CD4-positive, alpha-beta memory T cell (primary cell): ENCODE data around the gene LONP2. TPM values are rescaled to one million over a fixed set of nuclear protein-coding genes. Genes with fewer than 3 reads are reported as not detected.

Experiments used
- CTCF ChIA-PET: fragments of 350-600 bp; sonication (Branson Sonifier 250); formaldehyde crosslinking; loops from one replicate; lab custom pipeline; 2021; ENCODE audit warnings: inconsistent platforms; ENCODE audit not compliant: partially characterized antibody; lab: Charles Lee
- POLR2A ChIA-PET: fragments of 350-600 bp; sonication (Branson Sonifier 250); formaldehyde crosslinking; loops from one replicate; lab custom pipeline; 2021; ENCODE audit not compliant: partially characterized antibody; lab: Charles Lee
- DNase-seq, 5 donors: peaks; one replicate each; pipeline versions ENCODE4 v3.0.0 to v3.0.0-alpha.2; 2020 to 2022; ENCODE audit warnings: mixed read lengths in 1 of 5
- H3K27ac ChIP-seq: one replicate; pipeline ENCODE4 v1.7.0; 2013; ENCODE audit warnings: low read depth, low read length
- H3K27me3 ChIP-seq: 2 replicates; pipeline ENCODE4 v1.7.0; 2013; ENCODE audit warnings: mild to moderate bottlenecking, low read length, moderate library complexity; ENCODE audit not compliant: insufficient read depth
- H3K36me3 ChIP-seq: 2 replicates; pipeline ENCODE4 v1.7.0; 2013; ENCODE audit warnings: mild to moderate bottlenecking, low read length, moderate library complexity; ENCODE audit not compliant: insufficient read depth
- H3K4me1 ChIP-seq: 2 replicates; pipeline ENCODE4 v1.7.0; 2013; ENCODE audit warnings: mild to moderate bottlenecking, low read length, moderate library complexity; ENCODE audit not compliant: insufficient read depth
- H3K4me3 ChIP-seq, 2 donors: one replicate each; pipeline ENCODE4 v1.7.0; 2013; ENCODE audit warnings: low read length in 2 of 2, mild to moderate bottlenecking in 1 of 2
- H3K9me3 ChIP-seq, 2 donors: one replicate each; pipeline ENCODE4 v1.7.0; 2013; ENCODE audit warnings: low read length in 2 of 2, control low read depth in 1 of 2; ENCODE audit not compliant: control insufficient read depth in 1 of 2
- H3K27ac Mint-ChIP-seq, 7 donors: one replicate each; pipeline ENCODE4 v1.8.0; 2020 to 2021; ENCODE audit warnings: mixed read lengths in 7 of 7, mild to moderate bottlenecking in 6 of 7, inconsistent platforms in 3 of 7, moderate library complexity in 3 of 7
- H3K27me3 Mint-ChIP-seq, 2 donors: one replicate each; pipeline ENCODE4 v1.8.0; 2020 to 2021; ENCODE audit warnings: mixed read lengths in 2 of 2
- H3K36me3 Mint-ChIP-seq, 2 donors: one replicate each; pipeline ENCODE4 v1.8.0; 2020 to 2021; ENCODE audit warnings: mixed read lengths in 2 of 2, inconsistent platforms in 1 of 2, mild to moderate bottlenecking in 1 of 2
- H3K4me1 Mint-ChIP-seq, 4 donors: one replicate each; pipeline ENCODE4 v1.8.0; 2020 to 2021; ENCODE audit warnings: mixed read lengths in 4 of 4, mild to moderate bottlenecking in 1 of 4
- H3K4me3 Mint-ChIP-seq, 8 donors: one replicate each; pipeline ENCODE4 v1.8.0; 2020 to 2021; ENCODE audit warnings: mixed read lengths in 8 of 8, mild to moderate bottlenecking in 7 of 8, moderate library complexity in 6 of 8, inconsistent platforms in 3 of 8
- H3K9me3 Mint-ChIP-seq, 8 donors: one replicate each; pipeline ENCODE4 v1.8.0; 2020 to 2021; ENCODE audit warnings: mixed read lengths in 8 of 8, mild to moderate bottlenecking in 5 of 8, inconsistent platforms in 3 of 8, moderate library complexity in 1 of 8
- intact Hi-C: fragments of 100-400 bp; cut with micrococcal nuclease; formaldehyde crosslinking; loops from one replicate; pipeline ENCODE4 v1.15.1; 2023
- polyA plus RNA-seq, 2 donors: library from polyadenylated mRNA; unstranded; fragments of 300-500 nt; fragmentation: Illumina TruSeq; gene quantifications; one replicate each; pipeline ENCODE4 v1.2.3, GENCODE V29; 2021
- total RNA-seq, 2 experiments: library from RNA; stranded (reverse); gene quantifications; one replicate each; pipeline ENCODE4 v1.2.3, GENCODE V29; 2021

Gene LONP2
- total and polyA plus RNA-seq, 4 experiments from 2014 or later: 33.4 to 101 (median 69.9) TPM

GRCh38 chr16:48356633-48357376 lies 112.7 kb downstream of the LONP2 start:
- Mint-ChIP-seq H3K4me3 (no peak overlapping the region), H3K27me3 (no peaks in the 10 kb centered on the region), H3K4me1 (peaks cover 5 to 22% (median 8%) of the 10 kb centered on the region in 4 donors), H3K9me3 (no peaks in the 10 kb centered on the region), H3K36me3 (peaks cover 4 to 40% of the 10 kb centered on the region in 2 donors), H3K27ac (peak overlapping the region in 4 of 7 donors; percentile 14 to 61 (median 44))
- Histone ChIP-seq H3K27ac (no peak overlapping the region), H3K9me3 (no peaks in the 10 kb centered on the region), H3K4me1 (peaks cover 3% of the 10 kb centered on the region), H3K27me3 (no peaks in the 10 kb centered on the region), H3K4me3 (no peak overlapping the region), H3K36me3 (peaks cover 17% of the 10 kb centered on the region)
- ChIA-PET POLR2A (interaction anchor here (1.9 kb wide), 1 partner anchor 267 kb away, joined by 6 read pairs; no protein-coding TSS in a partner anchor), CTCF (interaction anchor here (0.9 to 11.1 kb wide), 4 partner anchors 9 to 274 kb away, joined by 3 to 185 read pairs (median 105); no protein-coding TSS in a partner anchor)
- intact Hi-C loops: no loop called here
- no peak for DNase-seq

GRCh38 chr16:48358419-48358818 lies 114.3 kb downstream of the LONP2 start:
- no peaks in the 10 kb centered on the region for H3K27me3 ChIP-seq
- Mint-ChIP-seq H3K36me3 (peaks cover 7 to 32% of the 10 kb centered on the region in 2 donors), H3K4me1 (peaks cover 4 to 17% (median 6%) of the 10 kb centered on the region in 4 donors), H3K27me3 (no peaks in the 10 kb centered on the region), H3K4me3 (no peak overlapping the region), H3K9me3 (no peaks in the 10 kb centered on the region), H3K27ac (peak overlapping the region in 1 of 7 donors; percentile 37)
- CTCF ChIA-PET: interaction anchor here (1.2 to 11.1 kb wide), 3 partner anchors 12 to 272 kb away, joined by 4 to 185 read pairs (median 163); no protein-coding TSS in a partner anchor
- intact Hi-C loops: no loop called here
- no peak for DNase-seq
- H3K36me3 ChIP-seq: peaks cover 6% of the 10 kb centered on the region
- no peak overlapping the region for H3K4me3 ChIP-seq
- POLR2A ChIA-PET: no interaction called here
- no peak overlapping the region for H3K27ac ChIP-seq
- peaks cover 3% of the 10 kb centered on the region for H3K4me1 ChIP-seq
- no peaks in the 10 kb centered on the region for H3K9me3 ChIP-seq

DNA sequence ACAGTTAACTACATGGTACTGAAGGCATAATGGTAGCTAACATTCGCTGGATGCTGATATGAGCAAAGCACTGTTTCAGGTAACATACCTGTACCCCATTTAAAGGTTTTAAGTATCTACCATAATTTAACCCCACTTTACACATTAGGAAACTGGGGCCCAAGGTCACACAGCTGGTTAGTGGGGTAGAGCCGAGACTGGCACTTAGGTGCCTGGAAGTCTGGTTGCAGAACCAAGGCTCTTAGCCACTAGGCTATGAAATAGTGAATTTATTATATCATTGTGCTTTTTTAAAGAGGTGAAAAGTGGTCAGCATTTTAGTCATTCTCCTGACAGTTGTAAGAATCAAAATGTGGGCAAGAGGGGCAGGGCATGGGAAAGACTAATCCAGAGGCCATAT lies 115.9 kb downstream of the LONP2 start:
- no peaks in the 10 kb centered on the region for H3K9me3 ChIP-seq
- ChIA-PET POLR2A (no interaction called here), CTCF (interaction anchor here (1.8 to 11.1 kb wide), 2 partner anchors 263 to 270 kb away, joined by 16 to 163 read pairs; no protein-coding TSS in a partner anchor)
- no peak for DNase-seq
- no peaks in the 10 kb centered on the region for H3K27me3 ChIP-seq
- intact Hi-C loops: no loop called here
- H3K36me3 ChIP-seq: peaks cover 6% of the 10 kb centered on the region
- H3K36me3 Mint-ChIP-seq: peaks cover 3 to 28% of the 10 kb centered on the region in 2 donors
- no peaks in the 10 kb centered on the region for H3K27me3 Mint-ChIP-seq
- no peaks in the 10 kb centered on the region for H3K9me3 Mint-ChIP-seq
- H3K4me3 ChIP-seq: no peak overlapping the region
- H3K27ac Mint-ChIP-seq: no peak overlapping the region
- H3K4me1 Mint-ChIP-seq: peaks cover 2 to 16% (median 7%) of the 10 kb centered on the region in 4 donors
- H3K27ac ChIP-seq: no peak overlapping the region
- no peak overlapping the region for H3K4me3 Mint-ChIP-seq
- H3K4me1 ChIP-seq: no peaks in the 10 kb centered on the region

- peaks cover 3 to 26% of the 10 kb centered on the region in 2 donors for H3K36me3 Mint-ChIP-seq
- POLR2A ChIA-PET: no interaction called here
- no peak for DNase-seq
- intact Hi-C loops: no loop called here
- Histone ChIP-seq H3K27ac (no peak overlapping the region), H3K9me3 (no peaks in the 10 kb centered on the region), H3K36me3 (peaks cover 6% of the 10 kb centered on the region), H3K4me1 (peaks cover 6% of the 10 kb centered on the region), H3K27me3 (no peaks in the 10 kb centered on the region), H3K4me3 (no peak overlapping the region)
- no peak overlapping the region for H3K27ac Mint-ChIP-seq
- no peak overlapping the region for H3K4me3 Mint-ChIP-seq
- H3K27me3 Mint-ChIP-seq: no peaks in the 10 kb centered on the region
- no peaks in the 10 kb centered on the region for H3K9me3 Mint-ChIP-seq
- CTCF ChIA-PET: interaction anchor here (1.1 to 11.1 kb wide), 3 partner anchors 9 to 269 kb away, joined by 3 to 163 read pairs (median 16); no protein-coding TSS in a partner anchor
- peaks cover 10 to 21% (median 14%) of the 10 kb centered on the region in 4 donors for H3K4me1 Mint-ChIP-seq
These were observed 116.9 kb downstream of the LONP2 start for GRCh38 chr16:48361012-48361411.

DNA sequence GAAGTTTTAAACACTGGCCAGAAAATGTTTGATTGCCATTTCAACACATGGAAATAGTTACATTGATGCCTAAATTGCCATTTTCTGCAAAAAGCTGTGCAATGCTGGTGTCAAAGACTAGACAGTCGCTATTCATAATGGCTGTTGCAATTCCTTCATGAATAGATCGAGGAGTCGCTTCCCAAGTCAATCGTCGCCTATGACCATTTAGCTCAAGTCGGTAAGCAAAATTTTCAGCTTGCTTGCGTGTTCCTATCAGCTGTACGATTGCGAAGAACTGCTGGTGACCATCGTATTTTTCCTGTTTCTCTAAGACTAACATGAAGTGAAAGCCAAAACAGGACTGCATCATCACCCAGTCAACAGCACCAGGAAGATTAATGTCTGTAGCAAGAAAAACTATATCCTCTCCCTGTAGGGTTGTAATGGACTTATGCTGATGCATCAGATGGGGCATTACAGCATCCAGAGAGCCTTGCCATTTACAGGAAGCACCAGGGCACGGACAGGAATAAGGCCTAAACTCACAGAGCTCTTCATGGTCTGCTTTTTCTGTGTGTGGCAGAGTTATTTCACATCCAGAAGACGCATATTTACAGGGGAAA lies 117.5 kb downstream of the LONP2 start:
- POLR2A ChIA-PET: no interaction called here
- H3K27ac Mint-ChIP-seq: no peak overlapping the region
- intact Hi-C loops: no loop called here

DNA sequence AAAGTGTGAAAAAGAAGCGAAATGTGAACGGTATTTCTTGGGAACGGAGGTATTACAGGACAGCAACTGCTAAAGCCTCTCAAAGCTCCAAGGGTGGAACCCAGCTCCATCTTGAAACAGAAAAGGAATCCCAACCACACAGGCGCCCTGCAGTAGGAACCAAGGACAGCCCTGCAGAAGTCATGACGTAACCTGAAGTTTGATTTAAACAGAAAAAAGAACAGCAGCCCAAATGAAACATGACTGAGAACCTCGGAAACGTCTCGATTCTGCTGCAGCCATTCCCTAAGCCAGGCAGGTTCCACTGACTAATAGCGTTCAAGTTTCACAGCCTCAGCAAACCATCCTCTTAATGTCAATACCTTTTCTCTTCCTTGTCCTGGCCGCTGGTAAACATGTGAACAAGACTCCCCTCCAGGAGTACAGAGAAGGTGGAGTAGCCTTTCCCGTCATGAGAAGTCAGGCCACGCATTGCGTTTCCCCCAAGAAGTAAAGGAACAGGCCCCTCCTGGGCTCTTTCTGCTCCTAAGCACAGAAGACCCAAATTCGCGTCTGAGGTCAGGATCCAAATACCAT lies 121.0 kb downstream of the LONP2 start:
- peak overlapping the region; percentile 76 to 96 (median 84) for H3K4me3 Mint-ChIP-seq
- Histone ChIP-seq H3K4me3 (peak overlapping the region; percentile 82 to 86), H3K36me3 (no peaks in the 10 kb centered on the region), H3K27me3 (no peaks in the 10 kb centered on the region), H3K4me1 (peaks cover 22% of the 10 kb centered on the region), H3K27ac (peak overlapping the region; percentile 76), H3K9me3 (no peaks in the 10 kb centered on the region)
- DNase-seq: no peak
- H3K27me3 Mint-ChIP-seq: no peaks in the 10 kb centered on the region
- H3K4me1 Mint-ChIP-seq: peaks cover 22 to 34% (median 31%) of the 10 kb centered on the region in 4 donors
- H3K36me3 Mint-ChIP-seq: peaks cover 3 to 14% of the 10 kb centered on the region in 2 donors
- peak overlapping the region; percentile 70 to 98 (median 80) for H3K27ac Mint-ChIP-seq
- CTCF ChIA-PET: interaction anchor here (1.2 to 4.9 kb wide), 5 partner anchors 10 to 265 kb away, joined by 3 to 47 read pairs (median 12); no protein-coding TSS in a partner anchor
- intact Hi-C loops: loop anchor here (5.0 kb wide), 1 partner anchor 48 kb away; no protein-coding TSS in a partner anchor
- no peaks in the 10 kb centered on the region for H3K9me3 Mint-ChIP-seq
- POLR2A ChIA-PET: interaction anchor here (0.8 to 6.4 kb wide), 9 partner anchors 11 to 258 kb away, joined by 3 to 82 read pairs (median 8); partner anchors contain the start of genes LONP2, N4BP1 and SIAH1

More for the DNA sequence above, 117.5 kb downstream of the LONP2 start:
- no peak overlapping the region for H3K27ac ChIP-seq
- H3K27me3 Mint-ChIP-seq: no peaks in the 10 kb centered on the region
- H3K36me3 Mint-ChIP-seq: peaks cover 3 to 29% of the 10 kb centered on the region in 2 donors
- CTCF ChIA-PET: interaction anchor here (1.2 to 11.1 kb wide), 3 partner anchors 24 to 269 kb away, joined by 3 to 163 read pairs (median 7); no protein-coding TSS in a partner anchor
- peaks cover 11% of the 10 kb centered on the region for H3K4me1 ChIP-seq
- H3K27me3 ChIP-seq: no peaks in the 10 kb centered on the region
- peaks cover 14 to 27% (median 20%) of the 10 kb centered on the region in 4 donors for H3K4me1 Mint-ChIP-seq
- H3K4me3 Mint-ChIP-seq: no peak overlapping the region
- H3K9me3 Mint-ChIP-seq: no peaks in the 10 kb centered on the region
- peaks cover 6% of the 10 kb centered on the region for H3K36me3 ChIP-seq
- no peak for DNase-seq
- no peak overlapping the region for H3K4me3 ChIP-seq
- H3K9me3 ChIP-seq: no peaks in the 10 kb centered on the region
